HG03139 (cell line): ENCODE results near the gene FUZ.
A peak's percentile ranks its signal among the peaks of the same experiment; 100 is the strongest.

Experiments
- ATAC-seq: cut with Tn5 transposase; IDR thresholded peaks from one replicate; pipeline ENCODE4 v1.9.1; 2021; ENCODE audit not compliant: unreplicated experiment

Gene FUZ

GRCh38 chr19:49851456-49852259, 38.6 kb upstream of the FUZ start:
- ATAC-seq: no peak

GRCh38 chr19:49850487-49851342, 37.6 kb upstream of the FUZ start, which contains the start of gene PTOV1:
TSS of gene PTOV1 (plus strand) at chr19:49851159.
- peak; percentile 48 for ATAC-seq

- no peak for ATAC-seq
These were observed 37.1 kb upstream of the FUZ start for GRCh38 chr19:49850221-49850486.

GRCh38 chr19:49849433-49850220, 36.5 kb upstream of the FUZ start:
- no peak for ATAC-seq

GRCh38 chr19:49848938-49849337, 35.8 kb upstream of the FUZ start:
- no peak for ATAC-seq

- no peak for ATAC-seq
These were observed 34.9 kb upstream of the FUZ start for GRCh38 chr19:49847731-49848696.

GRCh38 chr19:49846408-49846807, 33.3 kb upstream of the FUZ start:
- no peak for ATAC-seq

- no peak for ATAC-seq
These were observed 32.3 kb upstream of the FUZ start for GRCh38 chr19:49845414-49845813.

- ATAC-seq: no peak
These were observed 31.3 kb upstream of the FUZ start for GRCh38 chr19:49844138-49845095.

- no peak for ATAC-seq
These were observed 30.2 kb upstream of the FUZ start for GRCh38 chr19:49843265-49843664.

GRCh38 chr19:49840736-49841249, 27.7 kb upstream of the FUZ start:
- ATAC-seq: no peak

- ATAC-seq: no peak
These were observed 27.2 kb upstream of the FUZ start for GRCh38 chr19:49840321-49840720.

- no peak for ATAC-seq
These were observed 26.6 kb upstream of the FUZ start for GRCh38 chr19:49839713-49840112.

GRCh38 chr19:49838885-49839588, 25.9 kb upstream of the FUZ start:
- no peak for ATAC-seq

GRCh38 chr19:49837425-49837824, 24.3 kb upstream of the FUZ start:
- no peak for ATAC-seq

GRCh38 chr19:49837009-49837310, 23.9 kb upstream of the FUZ start:
- ATAC-seq: no peak

GRCh38 chr19:49836176-49837008, 23.3 kb upstream of the FUZ start:
- no peak for ATAC-seq

GRCh38 chr19:49835562-49835961, 22.5 kb upstream of the FUZ start:
- no peak for ATAC-seq
